ENCODE measurements around the gene COL6A5. TPM values are rescaled to one million over a fixed set of nuclear protein-coding genes. Genes with fewer than 3 reads are reported as not detected.

The COL6A5 gene
- total and polyA plus RNA-seq, 4 donors, result 0.01 to 0.09 TPM; not detected in 2

GRCh38 chr3:130506031-130506430 lies 160.6 kb downstream of the COL6A5 start:
- H3K9me3 ChIP-seq (ENCODE audit: control insufficient read depth in 4 of 4, low read length in 3 of 4), result no peaks in the 10 kb centered on the region
- no peaks in the 10 kb centered on the region for H3K4me1 ChIP-seq (ENCODE audit: control insufficient read depth in 4 of 4, insufficient read depth in 4 of 4, low read length in 3 of 4)
- TF ChIP-seq RXRA (IDR thresholded peaks at IDR 0.05) (no peak), ATF3 (IDR thresholded peaks at IDR 0.05) (no peak), CTCF (IDR thresholded peaks at IDR 0.05; ENCODE audit: low read depth, low read length, missing input control) (no peak), RAD21 (IDR thresholded peaks at IDR 0.05) (no peak), HNF4G (IDR thresholded peaks at IDR 0.05) (no peak), SP1 (IDR thresholded peaks at IDR 0.05) (no peak), EGR1 (IDR thresholded peaks at IDR 0.05; ENCODE audit: low read depth in 2 of 2) (no peak), GABPA (IDR thresholded peaks at IDR 0.05 in 1 of 2, conservative IDR thresholded peaks at IDR 0.05 in 1 of 2) (no peak), FOXA1 (IDR thresholded peaks at IDR 0.05) (no peak)
- no peak overlapping the region for H3K9ac ChIP-seq (ENCODE audit: low read depth in 1 of 2, low read length in 2 of 2)
- no peak overlapping the region for H3K27ac ChIP-seq (ENCODE audit: low read depth in 1 of 2, low read length in 2 of 2)
- DNase-seq (ENCODE audit: low spot score), result no peak
- H3K27me3 ChIP-seq (ENCODE audit: control insufficient read depth in 4 of 4, insufficient read depth in 4 of 4, low read length in 3 of 4), result peaks cover 0 to 8% (median 0%) of the 10 kb centered on the region in 4 donors
- H3K36me3 ChIP-seq (ENCODE audit: control insufficient read depth in 4 of 4, insufficient read depth in 3 of 4, low read depth in 1 of 4, low read length in 3 of 4), result no peaks in the 10 kb centered on the region
- 76% methylated on average over 3 of the region's 3 CpGs for WGBS
- H3K4me3 ChIP-seq (ENCODE audit: low read depth in 1 of 3, low read length in 3 of 3), result no peak overlapping the region

- H3K27me3 ChIP-seq (ENCODE audit: control insufficient read depth in 4 of 4, insufficient read depth in 4 of 4, low read length in 3 of 4), result peaks cover 0 to 8% (median 0%) of the 10 kb centered on the region in 4 donors
Observed at GRCh38 chr3:130507746-130508145, 162.3 kb downstream of the COL6A5 start.

More at GRCh38 chr3:130507746-130508145, 162.3 kb downstream of the COL6A5 start:
- Histone ChIP-seq H3K27ac (ENCODE audit: low read depth in 1 of 2, low read length in 2 of 2) (no peak overlapping the region), H3K9me3 (ENCODE audit: control insufficient read depth in 4 of 4, low read length in 3 of 4) (no peaks in the 10 kb centered on the region), H3K4me3 (ENCODE audit: low read depth in 1 of 3, low read length in 3 of 3) (no peak overlapping the region), H3K9ac (ENCODE audit: low read depth in 1 of 2, low read length in 2 of 2) (no peak overlapping the region), H3K4me1 (ENCODE audit: control insufficient read depth in 4 of 4, insufficient read depth in 4 of 4, low read length in 3 of 4) (no peaks in the 10 kb centered on the region), H3K36me3 (ENCODE audit: control insufficient read depth in 4 of 4, insufficient read depth in 3 of 4, low read depth in 1 of 4, low read length in 3 of 4) (no peaks in the 10 kb centered on the region)
- WGBS, result 78% methylated on average over 2 of the region's 2 CpGs
- TF ChIP-seq ZBTB33 (IDR thresholded peaks at IDR 0.05) (no peak), FOXA2 (IDR thresholded peaks at IDR 0.05) (no peak), TAF1 (conservative IDR thresholded peaks at IDR 0.05) (no peak), RXRA (IDR thresholded peaks at IDR 0.05) (no peak), CTCF (IDR thresholded peaks at IDR 0.05; ENCODE audit: low read depth, low read length, missing input control) (no peak), YY1 (IDR thresholded peaks at IDR 0.05) (no peak), HNF4G (IDR thresholded peaks at IDR 0.05) (no peak), FOXA1 (IDR thresholded peaks at IDR 0.05) (no peak), NR2F2 (IDR thresholded peaks at IDR 0.05) (no peak), HNF4A (conservative IDR thresholded peaks at IDR 0.05) (no peak), JUND (IDR thresholded peaks at IDR 0.05) (no peak), GABPA (IDR thresholded peaks at IDR 0.05 in 1 of 2, conservative IDR thresholded peaks at IDR 0.05 in 1 of 2) (no peak), RAD21 (IDR thresholded peaks at IDR 0.05) (no peak), EGR1 (IDR thresholded peaks at IDR 0.05; ENCODE audit: low read depth in 2 of 2) (no peak), ATF3 (IDR thresholded peaks at IDR 0.05) (no peak), MAX (IDR thresholded peaks at IDR 0.05) (no peak), REST (IDR thresholded peaks at IDR 0.05) (no peak), SP1 (IDR thresholded peaks at IDR 0.05) (no peak)
- no peak for DNase-seq (ENCODE audit: low spot score)
